Subcutaneous adipose tissue (tissue), 4 donors: ENCODE data around the gene PTGR1. TPM values are rescaled to one million over a fixed set of nuclear protein-coding genes. Genes with fewer than 3 reads are reported as not detected.

ENCODE experiments used
- CTCF ChIP-seq: fragments of 450-650 bp; IDR thresholded peaks from one replicate; pipeline ENCODE4 v1.5.1; 2016; ENCODE audit warnings: low read depth, mild to moderate bottlenecking, control low read depth, antibody characterized with exemption, moderate library complexity
- total RNA-seq, 4 donors: library from RNA; depleted of rRNA; stranded (reverse); fragments of >200 nt; gene quantifications; one replicate each; pipeline ENCODE4 v1.1.0, GENCODE V29; 2016

The PTGR1 gene
- total RNA-seq, 4 donors from 2014 or later: 33.6 to 87.4 (median 64.8) TPM

- no peak for TF ChIP-seq CTCF
Measured at GRCh38 chr9:111559000-111559610, 40.3 kb downstream of the PTGR1 start.

- TF ChIP-seq CTCF: no peak
Measured at GRCh38 chr9:111548623-111549022, 50.8 kb downstream of the PTGR1 start.

- TF ChIP-seq CTCF: no peak
Measured at GRCh38 chr9:111542497-111543254, 56.8 kb downstream of the PTGR1 start.

GRCh38 chr9:111533099-111533790, 66.2 kb downstream of the PTGR1 start:
- TF ChIP-seq CTCF: no peak

GRCh38 chr9:111531716-111532115, 67.7 kb downstream of the PTGR1 start:
- TF ChIP-seq CTCF: no peak

- TF ChIP-seq CTCF: no peak
Measured at GRCh38 chr9:111529787-111530186, 69.7 kb downstream of the PTGR1 start.

GRCh38 chr9:111527347-111527746, 72.1 kb downstream of the PTGR1 start:
- no peak for TF ChIP-seq CTCF
